ENCODE data around the gene NREP.

DNA sequence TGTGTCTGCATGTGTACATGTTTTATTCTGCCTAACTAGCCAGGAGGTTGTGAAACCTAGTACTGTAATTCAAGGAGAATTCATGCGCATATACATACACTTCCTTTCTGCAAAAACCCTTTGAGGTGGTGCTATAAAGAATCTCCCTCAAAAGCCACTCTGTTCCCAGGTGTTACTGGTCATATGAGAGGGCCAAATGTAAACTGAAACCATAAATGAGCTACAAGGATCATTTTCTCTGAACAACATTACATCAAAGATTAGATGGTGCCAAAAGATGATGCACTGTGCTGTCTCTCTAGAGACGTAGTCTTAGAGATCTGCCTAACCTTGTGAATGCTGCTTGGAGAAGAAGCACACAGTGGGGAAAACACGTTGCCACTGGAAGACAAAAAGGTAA lies 15.7 kb downstream of the NREP start:
- TF ChIP-seq GATA2 (IDR thresholded peaks at IDR 0.05; ENCODE audit: low read depth, low read length) (no peak), GATA3 (IDR thresholded peaks at IDR 0.05; ENCODE audit: low read depth, low read length) (no peak)
